C4-2B (cell line): Measurements from ENCODE around the gene FAF1.

Experiments used
- H3K27ac ChIP-seq: fragments of 450-650 bp; 2 replicates; pipeline ENCODE4 v1.5.1; 2017
- CTCF ChIP-seq: fragments of 450-650 bp; conservative IDR thresholded peaks from 2 replicates; pipeline ENCODE4 v1.5.1; 2017; ENCODE audit warnings: mild to moderate bottlenecking
- ZFX ChIP-seq: fragments of 450-650 bp; IDR thresholded peaks from 2 replicates; pipeline ENCODE4 v1.6.1; 2017

The FAF1 gene

GRCh38 chr1:50710099-50710498 is 250.0 kb downstream of the FAF1 start:
- TF ChIP-seq CTCF (no peak), ZFX (no peak)
- H3K27ac ChIP-seq: no peak overlapping the region

DNA sequence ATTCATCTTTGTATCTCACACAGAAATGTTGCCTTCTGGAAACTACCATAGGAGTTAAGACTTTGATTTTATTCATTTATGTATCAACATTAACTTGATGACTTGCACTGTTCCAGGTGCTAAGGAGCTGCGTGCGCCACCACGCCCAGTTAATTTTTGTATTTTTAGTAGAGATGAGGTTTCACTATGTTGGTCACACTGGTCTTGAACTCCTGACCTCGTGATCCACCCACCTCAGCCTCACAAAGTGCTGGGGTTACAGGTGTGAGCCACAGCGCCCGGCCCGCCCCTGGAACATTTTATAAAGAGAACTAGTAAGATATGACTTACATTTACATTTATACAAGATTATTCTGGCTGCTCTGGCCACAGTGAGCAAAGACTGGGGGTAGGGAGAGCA is 252.2 kb downstream of the FAF1 start:
- no peak overlapping the region for H3K27ac ChIP-seq
- TF ChIP-seq CTCF: no peak
- no peak for TF ChIP-seq ZFX

GRCh38 chr1:50705699-50706098 is 254.4 kb downstream of the FAF1 start:
- H3K27ac ChIP-seq: no peak overlapping the region
- TF ChIP-seq CTCF (no peak), ZFX (no peak)

DNA sequence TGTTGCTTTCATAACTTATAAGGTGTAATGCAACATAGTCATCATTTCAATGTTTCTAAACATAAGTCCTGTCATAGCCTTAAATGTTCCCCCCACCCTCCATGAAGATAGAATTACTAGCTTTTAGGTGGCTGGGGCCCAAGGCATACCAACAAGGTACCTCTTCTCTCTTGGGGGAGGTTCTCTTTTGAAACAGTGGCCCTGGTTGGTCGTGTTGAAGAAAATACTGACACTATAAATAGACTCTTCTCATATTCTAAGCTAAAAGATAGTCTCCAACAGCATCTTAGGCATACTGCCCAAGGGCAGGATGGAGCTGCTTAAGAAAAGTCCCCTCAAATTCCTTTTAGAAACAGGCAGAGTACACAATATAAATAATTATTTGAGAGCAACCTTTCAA is 255.0 kb downstream of the FAF1 start:
- H3K27ac ChIP-seq: no peak overlapping the region
- TF ChIP-seq CTCF: no peak
- no peak for TF ChIP-seq ZFX

DNA sequence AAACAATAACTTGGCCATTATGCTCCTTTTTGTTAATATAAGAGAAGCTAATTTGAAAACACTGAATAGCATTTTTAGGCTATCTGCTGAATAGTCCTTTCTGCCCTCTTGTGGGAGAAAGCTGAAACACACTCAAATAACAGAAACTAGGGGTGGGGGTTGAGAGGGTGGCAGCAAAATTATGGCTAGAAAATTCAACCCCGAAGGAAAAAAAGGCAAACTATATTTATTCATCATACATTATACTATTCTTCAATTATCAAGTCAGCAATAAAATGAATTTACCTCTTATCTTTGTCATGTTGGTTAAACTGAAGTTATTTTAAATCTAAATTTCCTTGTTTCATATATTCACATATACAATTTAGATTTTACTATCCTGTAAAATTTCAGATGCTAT is 255.9 kb downstream of the FAF1 start:
- H3K27ac ChIP-seq: no peak overlapping the region
- peak; percentile 89 for TF ChIP-seq CTCF
- TF ChIP-seq ZFX: no peak

DNA sequence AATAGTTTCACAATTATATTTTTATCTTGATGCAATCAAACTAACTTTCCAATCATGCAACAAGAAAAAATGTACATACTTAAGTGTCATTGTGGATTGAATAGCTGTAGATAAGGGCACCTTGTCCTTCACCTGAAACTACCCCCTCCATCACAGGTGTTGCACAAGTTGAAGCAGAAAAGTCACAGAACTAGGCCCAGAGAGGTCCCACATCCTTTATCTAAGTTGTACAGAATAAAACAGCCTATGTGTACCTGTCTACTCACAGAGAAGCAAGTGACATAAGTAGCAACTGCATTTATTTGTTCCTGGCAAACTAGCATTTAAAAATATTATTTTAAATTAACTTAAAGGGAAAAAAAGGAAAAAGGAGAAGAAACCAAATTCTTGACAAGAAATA is 256.8 kb downstream of the FAF1 start:
- H3K27ac ChIP-seq: no peak overlapping the region
- TF ChIP-seq ZFX: no peak
- no peak for TF ChIP-seq CTCF

DNA sequence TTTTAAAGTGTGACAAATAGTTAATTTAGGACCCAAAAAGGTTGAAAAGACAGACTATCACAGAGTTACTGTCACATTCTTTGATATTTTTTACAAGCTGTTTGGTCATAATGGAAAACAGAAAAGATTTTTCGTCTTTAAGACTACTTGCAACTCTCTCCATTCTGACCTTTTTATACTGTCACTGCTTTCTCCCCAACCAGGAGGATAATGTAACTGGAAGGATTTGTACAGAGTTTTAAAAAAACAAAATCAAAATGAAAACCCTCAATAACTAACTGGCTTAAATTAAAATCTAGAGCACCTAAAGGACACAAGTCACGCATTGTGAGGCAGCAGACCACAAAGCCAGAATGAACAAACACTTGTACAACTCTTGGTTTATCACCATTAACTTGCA is 257.7 kb downstream of the FAF1 start:
- TF ChIP-seq ZFX (no peak), CTCF (no peak)
- no peak overlapping the region for H3K27ac ChIP-seq
